T-helper 17 cell (primary cell): ENCODE results near the gene TRIO. TPM values are rescaled to one million over a fixed set of nuclear protein-coding genes. Genes with fewer than 3 reads are reported as not detected.

ENCODE experiments used
- ATAC-seq: fragments of 150-1000 bp; cut with Tn5 transposase; 2 replicates; pipeline ENCODE4 v1.10.0; 2021; ENCODE audit warnings: mild to moderate bottlenecking, moderate library complexity
- DNase-seq, 3 donors: peaks; one replicate each; pipeline versions ENCODE4 v3.0.0 to v3.0.0-alpha.2; 2020 to 2021
- H3K9me3 ChIP-seq: one replicate; pipeline ENCODE4 v1.7.0; 2013; ENCODE audit warnings: low read length, mild to moderate bottlenecking; ENCODE audit not compliant: control insufficient read depth, poor library complexity, severe bottlenecking
- H3K27ac Mint-ChIP-seq: one replicate; pipeline ENCODE4 v1.8.0; 2022; ENCODE audit warnings: mild to moderate bottlenecking, moderate library complexity, mixed read lengths
- H3K27me3 Mint-ChIP-seq: one replicate; pipeline ENCODE4 v1.8.0; 2022; ENCODE audit warnings: mixed read lengths
- H3K36me3 Mint-ChIP-seq: one replicate; pipeline ENCODE4 v1.8.0; 2022; ENCODE audit warnings: low read depth, mixed read lengths
- H3K4me1 Mint-ChIP-seq: one replicate; pipeline ENCODE4 v1.8.0; 2022; ENCODE audit warnings: mild to moderate bottlenecking, mixed read lengths
- H3K4me3 Mint-ChIP-seq: one replicate; pipeline ENCODE4 v1.8.0; 2022; ENCODE audit warnings: mild to moderate bottlenecking, moderate library complexity, mixed read lengths
- total RNA-seq, 4 donors: library from RNA in 2 of 4; stranded (reverse) in 2 of 4; gene quantifications; one replicate each; pipeline ENCODE4 v1.2.3 and lab custom pipeline; 2022 to 2026

The TRIO gene
- total RNA-seq, 2 donors from 2014 or later, result 19.3 to 19.5 TPM

DNA sequence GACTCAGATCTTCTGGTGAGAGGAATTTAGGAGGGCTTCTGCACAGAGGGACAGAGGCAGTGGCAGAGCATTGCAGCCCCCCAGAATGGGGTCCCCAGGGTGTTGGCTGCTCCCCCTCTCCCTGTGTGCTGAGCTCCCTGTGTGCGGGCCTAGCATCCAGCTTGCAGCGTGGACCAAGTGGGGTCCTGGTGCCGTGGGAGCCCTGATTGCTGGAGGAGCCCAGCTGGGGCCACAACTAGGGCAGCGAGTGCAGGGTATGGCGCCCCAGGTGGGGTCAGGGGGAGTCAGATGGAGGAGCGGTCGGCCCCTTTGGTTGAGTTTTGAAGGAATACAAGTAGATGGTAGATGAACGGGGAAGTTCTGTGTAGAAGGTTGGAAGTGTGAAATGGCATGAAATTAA is 66.7 kb downstream of the TRIO start:
- H3K4me1 Mint-ChIP-seq, result no peaks in the 10 kb centered on the region
- DNase-seq, result no peak

DNA sequence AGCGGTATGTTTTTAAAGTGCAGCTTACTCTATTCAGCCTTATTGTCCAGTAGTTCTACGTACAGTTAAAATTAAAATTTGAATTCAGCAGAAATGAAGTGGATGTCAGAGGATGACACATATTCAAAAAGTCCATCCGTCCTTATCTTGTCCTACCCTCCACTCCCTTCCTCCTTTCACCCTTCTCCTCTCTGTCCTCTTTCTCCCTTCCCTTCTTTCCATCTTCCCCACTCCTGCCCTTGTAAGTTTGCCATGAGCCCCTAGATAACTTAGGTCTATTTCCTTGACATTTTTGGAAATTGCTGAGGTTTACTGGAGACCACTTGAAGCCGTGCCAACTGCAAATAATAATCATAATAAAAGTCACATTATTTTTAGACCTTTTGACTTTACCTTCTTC is 67.6 kb downstream of the TRIO start:
- H3K9me3 ChIP-seq, result no peaks in the 10 kb centered on the region
- Mint-ChIP-seq H3K27ac (no peak overlapping the region), H3K4me3 (no peak overlapping the region), H3K36me3 (peaks cover 5% of the 10 kb centered on the region), H3K27me3 (peaks cover 46% of the 10 kb centered on the region), H3K4me1 (no peaks in the 10 kb centered on the region)
- DNase-seq (no peak), ATAC-seq (no peak)

More for the DNA sequence above, 66.7 kb downstream of the TRIO start:
- Mint-ChIP-seq H3K36me3 (peaks cover 5% of the 10 kb centered on the region), H3K27ac (peak overlapping the region; percentile 25), H3K27me3 (peaks cover 44% of the 10 kb centered on the region), H3K4me3 (no peak overlapping the region)
- no peak for ATAC-seq
- no peaks in the 10 kb centered on the region for H3K9me3 ChIP-seq

DNA sequence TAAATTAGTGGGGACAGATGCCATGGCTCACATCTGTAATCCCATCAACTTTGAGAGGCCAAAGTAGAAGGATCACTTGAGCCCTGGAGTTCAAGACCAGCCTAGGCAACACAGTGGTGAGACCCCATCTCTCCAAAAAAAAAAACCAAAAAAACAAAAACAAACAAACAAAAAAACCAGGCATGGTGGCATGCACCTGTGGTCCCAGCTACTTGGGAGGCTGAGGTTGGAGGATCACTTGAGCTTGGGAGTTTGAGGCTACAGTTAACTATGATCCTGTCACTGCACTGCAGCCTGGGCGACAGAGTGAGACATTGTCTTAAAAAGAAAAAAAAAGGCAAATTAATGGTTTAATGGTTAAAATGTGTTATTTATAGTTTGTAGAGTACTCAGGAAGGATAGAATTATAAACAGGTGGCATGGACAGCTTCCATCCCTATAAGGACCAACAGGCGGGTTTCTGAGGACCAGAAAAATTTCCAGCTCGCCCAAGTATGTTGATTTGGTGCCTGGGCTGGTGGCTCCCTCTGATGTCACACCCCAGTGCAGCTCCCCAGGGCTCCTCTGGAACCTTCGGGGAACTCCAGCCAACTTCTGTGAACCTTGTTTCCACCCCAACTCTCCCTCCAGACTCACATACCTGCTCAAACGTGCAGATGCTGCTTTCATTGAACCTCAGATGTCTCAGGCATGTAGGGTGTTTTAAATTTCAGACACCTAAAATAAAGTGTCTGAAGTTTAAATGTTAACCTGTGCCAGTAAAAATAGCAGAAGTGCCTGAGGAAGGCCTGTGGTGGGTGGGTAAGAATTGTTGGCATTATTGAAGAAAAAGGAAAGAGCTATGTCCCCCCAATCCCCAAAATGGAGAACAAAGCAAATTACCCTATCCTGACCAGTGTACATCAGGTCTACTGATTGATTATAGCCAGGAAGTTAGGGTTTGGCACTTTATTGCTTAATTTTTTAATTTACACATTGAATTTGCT is 69.0 kb downstream of the TRIO start:
- peak; percentile 64 for ATAC-seq
- H3K27ac Mint-ChIP-seq, result peak overlapping the region; percentile 47
- H3K27me3 Mint-ChIP-seq, result peaks cover 54% of the 10 kb centered on the region
- H3K4me1 Mint-ChIP-seq, result no peaks in the 10 kb centered on the region
- no peaks in the 10 kb centered on the region for H3K9me3 ChIP-seq
- no peak overlapping the region for H3K4me3 Mint-ChIP-seq
- DNase-seq, result no peak
- peaks cover 5% of the 10 kb centered on the region for H3K36me3 Mint-ChIP-seq

DNA sequence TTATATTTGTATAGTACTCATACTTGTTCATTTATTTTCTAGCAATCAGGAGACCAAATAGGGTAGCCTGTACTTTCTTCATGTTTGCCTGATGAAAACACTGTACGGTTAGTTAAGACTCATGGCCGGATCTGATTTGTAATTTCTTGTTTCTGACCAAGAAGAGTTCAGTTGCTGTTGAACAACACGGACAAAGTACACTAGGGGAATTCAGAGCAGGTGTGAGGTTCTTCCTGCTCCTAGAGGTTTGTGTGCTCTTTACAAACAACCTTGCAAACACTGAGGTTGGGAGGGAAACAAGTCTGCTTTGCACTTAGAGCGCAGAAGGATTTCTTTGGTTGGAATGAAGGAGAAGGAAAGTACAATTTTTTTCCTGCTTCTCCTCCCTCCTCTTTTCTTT is 69.7 kb downstream of the TRIO start:
- Mint-ChIP-seq H3K36me3 (peaks cover 5% of the 10 kb centered on the region), H3K4me3 (no peak overlapping the region), H3K27ac (peak overlapping the region; percentile 47), H3K27me3 (peaks cover 61% of the 10 kb centered on the region), H3K4me1 (no peaks in the 10 kb centered on the region)
- DNase-seq (no peak), ATAC-seq (peak; percentile 50)
- H3K9me3 ChIP-seq, result no peaks in the 10 kb centered on the region

DNA sequence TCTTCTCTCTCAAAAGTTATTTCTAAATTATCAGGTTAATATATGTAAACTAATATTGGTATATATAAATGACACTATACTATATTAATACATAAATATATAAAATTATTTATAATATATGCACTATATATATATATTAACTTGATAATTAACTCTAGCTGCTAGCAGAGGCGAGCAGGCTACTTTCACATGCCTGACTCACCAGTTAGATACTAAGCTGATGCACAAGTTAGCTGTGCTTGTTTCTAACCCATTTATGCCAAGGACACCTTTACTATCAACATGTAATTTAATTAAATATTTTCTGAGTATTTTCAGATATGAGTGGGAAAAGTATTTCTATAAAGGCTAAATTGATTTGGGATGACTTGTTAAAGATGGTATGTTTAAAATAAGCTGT is 70.1 kb downstream of the TRIO start:
- Mint-ChIP-seq H3K36me3 (peaks cover 5% of the 10 kb centered on the region), H3K27me3 (peaks cover 64% of the 10 kb centered on the region), H3K27ac (no peak overlapping the region), H3K4me1 (no peaks in the 10 kb centered on the region), H3K4me3 (peak overlapping the region; percentile 9)
- DNase-seq (no peak), ATAC-seq (no peak)
- H3K9me3 ChIP-seq, result no peaks in the 10 kb centered on the region

DNA sequence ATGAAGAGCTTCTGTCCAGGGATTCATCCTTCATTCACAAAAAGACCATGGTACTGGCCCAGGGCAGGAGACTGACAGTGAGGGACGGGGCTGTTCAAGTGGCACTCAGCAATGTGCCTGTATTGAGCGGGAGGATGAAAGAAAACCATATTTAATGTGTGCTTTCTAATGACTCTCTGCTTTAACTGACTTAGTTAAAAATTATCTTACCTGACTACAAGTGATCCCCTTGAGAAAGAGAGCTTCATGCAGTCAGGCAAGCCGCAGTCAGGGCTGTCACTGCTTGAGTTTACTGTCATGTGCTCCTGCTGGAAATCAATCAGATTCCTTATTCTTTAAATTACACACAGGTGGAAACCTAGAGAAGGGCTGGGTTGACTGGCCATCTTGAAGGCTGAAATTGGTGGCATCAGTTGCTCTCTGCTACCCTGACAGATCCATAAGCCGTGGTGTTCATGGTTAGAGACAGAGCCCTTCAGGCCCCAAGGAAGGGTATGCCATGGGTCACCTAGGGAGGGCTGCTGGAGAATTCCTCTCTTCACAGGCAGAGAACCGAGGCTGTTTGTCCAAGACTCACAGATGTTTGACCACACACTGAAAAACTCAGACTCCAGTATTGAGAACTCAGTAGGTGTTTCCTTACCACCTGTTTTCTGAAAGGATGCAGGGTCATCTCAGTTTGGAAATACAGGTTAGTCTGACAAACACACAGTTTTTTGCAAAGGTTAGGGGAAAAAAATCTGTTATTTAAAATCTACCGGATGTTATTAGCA is 70.9 kb downstream of the TRIO start:
- H3K9me3 ChIP-seq, result no peaks in the 10 kb centered on the region
- H3K36me3 Mint-ChIP-seq, result peaks cover 5% of the 10 kb centered on the region
- H3K4me3 Mint-ChIP-seq, result peak overlapping the region; percentile 9
- DNase-seq, result no peak
- peak; percentile 13 for ATAC-seq
- H3K27ac Mint-ChIP-seq, result no peak overlapping the region
- H3K4me1 Mint-ChIP-seq, result no peaks in the 10 kb centered on the region
- H3K27me3 Mint-ChIP-seq, result peaks cover 71% of the 10 kb centered on the region

DNA sequence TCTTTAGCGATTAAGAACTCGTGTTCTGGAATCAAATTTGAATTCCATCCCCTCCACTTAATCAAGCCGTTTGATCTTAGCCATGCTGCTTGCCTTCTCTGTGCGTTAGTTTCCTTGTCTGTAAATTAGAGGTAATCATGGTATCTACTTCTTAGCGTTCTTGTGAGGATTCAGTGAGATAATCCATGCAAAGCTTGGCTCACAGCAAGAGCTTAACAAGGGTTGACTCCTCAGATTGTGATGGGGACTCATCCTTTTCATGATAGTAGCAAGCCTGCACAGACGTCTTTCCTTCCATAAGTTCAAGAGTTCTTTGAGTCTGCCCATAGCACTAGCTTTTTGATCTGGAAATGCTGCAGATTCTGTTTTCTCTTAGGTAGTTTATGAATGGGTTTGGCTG is 72.8 kb downstream of the TRIO start:
- H3K27ac Mint-ChIP-seq, result no peak overlapping the region
- H3K27me3 Mint-ChIP-seq, result peaks cover 68% of the 10 kb centered on the region
- no peak for DNase-seq
- H3K36me3 Mint-ChIP-seq, result peaks cover 2% of the 10 kb centered on the region
- no peaks in the 10 kb centered on the region for H3K9me3 ChIP-seq
- ATAC-seq, result no peak
- no peak overlapping the region for H3K4me3 Mint-ChIP-seq
- no peaks in the 10 kb centered on the region for H3K4me1 Mint-ChIP-seq

DNA sequence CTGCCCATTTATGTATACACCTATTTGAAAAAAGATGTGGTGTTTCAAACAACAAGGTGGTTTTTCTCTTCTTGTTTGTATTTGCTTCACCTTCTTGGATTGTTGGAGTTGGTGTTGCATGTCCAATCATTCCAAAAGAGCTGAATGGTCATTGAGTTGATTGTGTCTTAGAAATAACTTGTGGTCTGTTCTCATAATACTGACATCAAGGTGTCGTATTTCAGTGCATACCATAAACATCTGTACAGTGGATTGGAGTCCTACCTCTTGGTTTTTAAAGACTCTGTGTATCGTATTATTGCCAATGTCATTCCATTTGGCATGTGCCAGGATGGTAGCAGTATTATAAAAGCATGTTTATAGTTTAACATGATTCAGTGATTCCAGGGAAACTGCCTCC is 73.2 kb downstream of the TRIO start:
- no peaks in the 10 kb centered on the region for H3K4me1 Mint-ChIP-seq

DNA sequence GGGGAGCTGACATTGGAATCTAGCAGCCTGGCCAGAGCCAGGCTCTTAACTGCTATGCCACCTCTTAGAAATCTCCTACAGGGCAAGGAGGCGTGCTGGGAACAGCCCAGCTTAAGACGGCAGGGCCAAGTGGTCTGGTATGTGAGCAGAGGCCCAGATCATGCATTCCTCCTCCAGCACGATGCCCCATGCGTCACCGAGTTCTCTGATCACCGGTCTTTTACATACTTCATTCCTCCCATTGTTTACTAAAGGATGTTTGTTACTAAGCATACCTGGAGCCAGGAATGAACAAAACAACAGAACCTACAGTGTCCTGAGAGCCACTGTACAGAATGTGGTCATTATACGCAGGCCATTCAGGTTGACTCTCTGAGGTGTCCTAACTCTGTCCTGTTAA is 73.8 kb downstream of the TRIO start:
- Mint-ChIP-seq H3K27me3 (peaks cover 72% of the 10 kb centered on the region), H3K27ac (no peak overlapping the region), H3K4me3 (no peak overlapping the region), H3K36me3 (peaks cover 2% of the 10 kb centered on the region), H3K4me1 (no peaks in the 10 kb centered on the region)
- no peak for ATAC-seq
- DNase-seq, result no peak
- H3K9me3 ChIP-seq, result no peaks in the 10 kb centered on the region

More for the DNA sequence above, 73.2 kb downstream of the TRIO start:
- Mint-ChIP-seq H3K27me3 (peaks cover 69% of the 10 kb centered on the region), H3K27ac (no peak overlapping the region), H3K4me3 (no peak overlapping the region), H3K36me3 (peaks cover 2% of the 10 kb centered on the region)
- ATAC-seq (no peak), DNase-seq (no peak)
- no peaks in the 10 kb centered on the region for H3K9me3 ChIP-seq

DNA sequence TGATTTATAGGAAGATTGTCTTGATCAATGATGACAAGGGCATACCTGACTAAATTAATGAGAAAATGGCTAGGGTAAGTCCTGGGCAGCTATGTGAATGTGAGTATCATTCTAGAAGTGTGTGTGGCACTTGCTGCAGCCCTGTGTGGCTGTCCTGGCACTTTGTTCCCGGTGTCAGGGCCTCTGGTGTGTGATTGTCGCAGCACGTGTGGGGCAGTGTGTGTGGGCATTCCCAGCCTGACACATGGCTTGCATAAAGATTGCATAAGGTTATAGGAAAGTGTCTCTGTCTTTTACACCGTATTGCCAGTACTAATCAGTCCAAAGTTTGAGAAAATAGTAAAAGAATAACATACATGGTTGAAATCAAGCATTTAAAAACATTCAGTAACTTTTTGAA is 74.4 kb downstream of the TRIO start:
- no peak overlapping the region for H3K4me3 Mint-ChIP-seq
- H3K27me3 Mint-ChIP-seq, result peaks cover 67% of the 10 kb centered on the region
- peaks cover under 1% of the 10 kb centered on the region for H3K4me1 Mint-ChIP-seq
- DNase-seq (no peak), ATAC-seq (no peak)
- H3K9me3 ChIP-seq, result no peaks in the 10 kb centered on the region
- no peak overlapping the region for H3K27ac Mint-ChIP-seq
- H3K36me3 Mint-ChIP-seq, result no peaks in the 10 kb centered on the region

DNA sequence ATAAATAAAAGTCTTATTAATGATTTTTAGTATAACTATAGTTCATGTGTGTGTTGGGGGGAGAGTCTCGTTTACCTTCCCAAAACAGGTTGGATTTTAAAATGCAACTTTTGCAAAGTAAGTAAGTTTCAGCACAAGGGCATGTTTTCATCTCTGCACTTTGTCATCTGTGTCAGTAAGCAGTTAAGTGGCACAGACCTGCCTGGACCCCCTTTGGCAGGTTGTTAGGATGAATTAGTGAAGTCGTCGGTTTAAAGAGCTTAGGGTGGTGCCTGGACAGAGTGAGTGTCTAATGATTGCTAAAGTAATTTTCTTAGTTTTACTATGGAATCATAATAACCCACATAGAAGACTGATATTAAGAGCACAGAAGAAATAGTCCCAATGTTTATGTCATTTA is 74.9 kb downstream of the TRIO start:
- DNase-seq (no peak), ATAC-seq (no peak)
- peaks cover 68% of the 10 kb centered on the region for H3K27me3 Mint-ChIP-seq
- H3K4me1 Mint-ChIP-seq, result peaks cover 3% of the 10 kb centered on the region
- H3K9me3 ChIP-seq, result no peaks in the 10 kb centered on the region
- no peak overlapping the region for H3K4me3 Mint-ChIP-seq
- no peaks in the 10 kb centered on the region for H3K36me3 Mint-ChIP-seq
- no peak overlapping the region for H3K27ac Mint-ChIP-seq

DNA sequence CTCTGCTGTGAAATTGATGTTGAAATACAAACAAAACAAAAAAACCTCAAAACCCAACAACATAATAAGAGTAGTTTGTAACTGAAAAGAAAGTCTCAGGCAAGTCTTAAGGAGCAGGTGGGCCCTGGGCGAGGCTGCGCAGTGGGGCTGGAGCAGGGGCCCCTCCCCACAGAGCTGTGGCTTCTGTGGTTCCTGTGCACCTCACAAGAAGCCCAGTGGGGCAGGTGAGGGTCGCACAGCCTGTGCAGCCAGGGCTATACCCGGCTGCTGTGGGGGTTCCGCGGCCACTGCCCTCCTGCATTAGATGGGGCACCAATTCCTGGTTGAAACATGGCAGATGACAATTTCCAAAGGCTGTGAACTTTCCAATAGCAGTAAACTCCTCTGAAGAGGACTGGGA is 75.3 kb downstream of the TRIO start:
- H3K9me3 ChIP-seq, result no peaks in the 10 kb centered on the region
- ATAC-seq, result no peak
- Mint-ChIP-seq H3K4me3 (no peak overlapping the region), H3K27me3 (peaks cover 72% of the 10 kb centered on the region), H3K27ac (no peak overlapping the region), H3K4me1 (peaks cover 3% of the 10 kb centered on the region), H3K36me3 (no peaks in the 10 kb centered on the region)
- no peak for DNase-seq

DNA sequence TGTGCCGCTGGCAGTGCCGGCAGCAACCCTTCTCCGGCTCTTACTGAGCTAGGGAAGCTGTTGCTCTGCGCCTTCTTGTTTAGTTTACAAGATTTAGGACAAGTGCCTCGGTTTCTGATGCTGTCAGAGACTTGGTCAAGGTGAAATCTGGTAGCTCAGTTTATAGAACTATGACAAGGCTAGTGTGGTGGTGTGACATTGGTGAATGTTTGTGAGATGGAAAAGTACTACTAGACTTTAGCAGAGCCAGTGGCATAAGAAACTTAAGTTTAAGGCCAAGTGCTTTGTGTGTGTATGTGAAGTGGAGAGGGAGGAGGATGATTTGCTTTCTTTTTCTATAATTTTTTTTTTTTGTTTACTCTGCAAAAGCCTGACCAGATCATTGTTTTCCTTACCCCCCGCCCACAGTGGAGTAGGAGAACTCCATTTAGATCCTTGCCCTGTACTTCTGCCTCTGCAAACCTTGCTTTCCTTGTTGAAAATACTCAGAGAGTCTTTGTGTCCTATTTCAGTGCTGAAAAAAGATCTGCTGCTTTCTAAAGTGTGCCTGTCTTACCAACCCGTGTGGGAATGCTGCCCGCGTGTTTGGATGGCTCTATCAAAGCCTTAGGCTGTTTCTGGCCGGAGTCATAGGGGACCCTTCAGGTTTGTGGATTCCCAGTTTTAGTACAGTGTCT is 75.9 kb downstream of the TRIO start:
- Mint-ChIP-seq H3K27ac (no peak overlapping the region), H3K36me3 (no peaks in the 10 kb centered on the region), H3K27me3 (peaks cover 67% of the 10 kb centered on the region), H3K4me3 (no peak overlapping the region), H3K4me1 (peaks cover 3% of the 10 kb centered on the region)
- H3K9me3 ChIP-seq, result no peaks in the 10 kb centered on the region
- DNase-seq (no peak), ATAC-seq (no peak)
